Tibial nerve (tissue), 3 donors: ENCODE data around the gene VWCE.

ENCODE experiments used
- CTCF ChIP-seq, 5 experiments: fragments of 200-600 bp in 3 of 5; fragments of 450-650 bp in 2 of 5; sonication (generic) in 3 of 5; IDR thresholded peaks; one replicate each; pipeline ENCODE4 v1.5.1; 2016 to 2019; ENCODE audit warnings: antibody characterized with exemption in 5 of 5, mild to moderate bottlenecking in 3 of 5, moderate library complexity in 2 of 5
- POLR2A ChIP-seq, 2 donors: fragments of 450-650 bp; IDR thresholded peaks; one replicate each; pipeline ENCODE4 v1.6.1; 2017; ENCODE audit warnings: antibody characterized with exemption in 2 of 2, mild to moderate bottlenecking in 2 of 2, moderate library complexity in 2 of 2

- no peak for TF ChIP-seq CTCF (IDR thresholded peaks at IDR 0.05)
- TF ChIP-seq POLR2A (IDR thresholded peaks at IDR 0.05): no peak
Observed at GRCh38 chr11:61329871-61330270, 34.8 kb upstream of the VWCE start.
